IMR-90 (cell line): ENCODE measurements around the gene KRTAP4-5.

Source experiments
- CEBPB ChIP-seq: IDR thresholded peaks from 2 replicates; pipeline ENCODE4 v1.6.1; 2012; ENCODE audit warnings: low read depth, low read length, improper control_type of control experiment
- CTCF ChIP-seq: conservative IDR thresholded peaks from 2 replicates; pipeline ENCODE4 v1.5.1; 2012; ENCODE audit warnings: mild to moderate bottlenecking, low read depth, low read length, improper control_type of control experiment
- MAFK ChIP-seq: IDR thresholded peaks from 2 replicates; pipeline ENCODE4 v1.6.1; 2012; ENCODE audit warnings: low read depth, low read length, improper control_type of control experiment
- MAZ ChIP-seq: IDR thresholded peaks from 2 replicates; pipeline ENCODE4 v1.6.1; 2012; ENCODE audit warnings: low read depth, mild to moderate bottlenecking, low read length, improper control_type of control experiment, moderate library complexity, borderline replicate concordance
- MXI1 ChIP-seq: IDR thresholded peaks from 2 replicates; pipeline ENCODE4 v1.6.1; 2012; ENCODE audit warnings: low read depth, mild to moderate bottlenecking, low read length, moderate library complexity, borderline replicate concordance
- POLR2A ChIP-seq: IDR thresholded peaks from 2 replicates; pipeline ENCODE4 v1.6.1; 2012; ENCODE audit warnings: mild to moderate bottlenecking, low read depth, low read length
- RFX5 ChIP-seq: IDR thresholded peaks from 2 replicates; pipeline ENCODE4 v1.8.0; 2012; ENCODE audit warnings: low read depth, mild to moderate bottlenecking, low read length, moderate library complexity

GRCh38 chr17:41178341-41178740, 28.7 kb upstream of the KRTAP4-5 start:
- TF ChIP-seq CTCF (no peak), POLR2A (no peak), RFX5 (no peak), MXI1 (no peak), CEBPB (no peak), MAZ (no peak), MAFK (no peak)
